ENCODE data around the gene FAM120AOS. TPM values are rescaled to one million over a fixed set of nuclear protein-coding genes. Genes with fewer than 3 reads are reported as not detected.
A peak's percentile ranks its signal among the peaks of the same experiment; 100 is the strongest.

Gene FAM120AOS
- total RNA-seq, 1 donor from 2014 or later: 47.5 TPM

DNA sequence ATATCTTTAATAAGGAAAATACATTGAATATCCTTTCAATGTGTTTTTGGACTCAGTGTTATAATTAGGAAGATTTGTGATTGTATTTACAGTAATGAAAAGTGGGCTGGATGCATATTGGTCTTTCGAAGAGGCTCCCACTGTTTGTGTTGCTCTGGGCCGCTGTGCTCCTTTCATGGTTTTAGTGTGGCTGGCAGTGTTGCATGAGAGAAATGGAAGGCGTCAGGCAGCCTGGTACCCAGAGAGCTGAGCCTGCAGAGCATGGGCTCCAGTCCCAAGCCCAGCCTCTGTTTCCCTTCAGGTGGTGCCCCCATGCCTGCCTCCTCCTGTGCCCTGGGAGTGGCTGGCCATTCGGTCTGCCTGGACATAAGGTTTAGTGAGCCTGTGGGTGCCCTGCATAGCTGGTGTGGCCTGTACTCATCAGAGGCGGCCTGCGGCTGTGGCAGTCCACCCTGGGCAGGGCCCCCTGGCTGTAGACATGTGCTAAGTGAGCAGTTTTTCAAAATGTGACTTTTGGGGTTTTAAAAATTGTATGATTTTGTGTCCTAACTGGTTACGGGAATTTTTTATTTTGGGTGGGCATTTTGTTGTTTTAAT is 27.4 kb upstream of the FAM120AOS start:
- Mint-ChIP-seq H3K27ac (no peak overlapping the region), H3K9me3 (ENCODE audit: low read depth) (no peaks in the 10 kb centered on the region), H3K36me3 (ENCODE audit: insufficient read depth) (peaks cover 4% of the 10 kb centered on the region), H3K27me3 (no peaks in the 10 kb centered on the region), H3K4me1 (ENCODE audit: low read depth) (no peaks in the 10 kb centered on the region), H3K4me3 (ENCODE audit: low read depth) (no peak overlapping the region)
- no peak for DNase-seq (ENCODE audit: low spot score, unreplicated experiment)
- TF ChIP-seq, protein P1, sequence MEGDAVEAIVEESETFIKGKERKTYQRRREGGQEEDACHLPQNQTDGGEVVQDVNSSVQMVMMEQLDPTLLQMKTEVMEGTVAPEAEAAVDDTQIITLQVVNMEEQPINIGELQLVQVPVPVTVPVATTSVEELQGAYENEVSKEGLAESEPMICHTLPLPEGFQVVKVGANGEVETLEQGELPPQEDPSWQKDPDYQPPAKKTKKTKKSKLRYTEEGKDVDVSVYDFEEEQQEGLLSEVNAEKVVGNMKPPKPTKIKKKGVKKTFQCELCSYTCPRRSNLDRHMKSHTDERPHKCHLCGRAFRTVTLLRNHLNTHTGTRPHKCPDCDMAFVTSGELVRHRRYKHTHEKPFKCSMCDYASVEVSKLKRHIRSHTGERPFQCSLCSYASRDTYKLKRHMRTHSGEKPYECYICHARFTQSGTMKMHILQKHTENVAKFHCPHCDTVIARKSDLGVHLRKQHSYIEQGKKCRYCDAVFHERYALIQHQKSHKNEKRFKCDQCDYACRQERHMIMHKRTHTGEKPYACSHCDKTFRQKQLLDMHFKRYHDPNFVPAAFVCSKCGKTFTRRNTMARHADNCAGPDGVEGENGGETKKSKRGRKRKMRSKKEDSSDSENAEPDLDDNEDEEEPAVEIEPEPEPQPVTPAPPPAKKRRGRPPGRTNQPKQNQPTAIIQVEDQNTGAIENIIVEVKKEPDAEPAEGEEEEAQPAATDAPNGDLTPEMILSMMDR (IDR thresholded peaks at IDR 0.05; ENCODE audit: unreplicated experiment): peak; percentile 27

DNA sequence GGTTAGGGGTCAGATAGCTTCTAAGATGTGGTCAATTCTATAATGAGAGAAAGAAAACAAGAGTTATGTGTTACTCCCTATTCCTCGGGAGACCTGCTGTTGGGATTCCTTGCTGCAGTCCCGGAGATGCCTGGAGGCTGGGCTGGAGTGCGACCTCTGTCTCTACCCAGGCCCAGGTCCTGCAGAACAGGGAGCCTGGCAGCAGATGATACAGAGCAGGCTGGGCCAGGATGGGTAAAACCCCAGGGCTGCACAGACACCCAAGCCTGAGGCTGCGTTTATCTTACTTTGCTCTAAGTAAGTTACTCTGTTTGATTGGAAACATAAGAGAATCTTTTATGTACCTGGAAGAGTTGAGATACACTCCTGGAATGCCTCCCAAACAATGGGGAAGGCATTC is 26.9 kb upstream of the FAM120AOS start:
- no peaks in the 10 kb centered on the region for H3K9me3 Mint-ChIP-seq (ENCODE audit: low read depth)
- no peaks in the 10 kb centered on the region for H3K4me1 Mint-ChIP-seq (ENCODE audit: low read depth)
- H3K36me3 Mint-ChIP-seq (ENCODE audit: insufficient read depth): peaks cover 2% of the 10 kb centered on the region
- TF ChIP-seq, protein P1 (IDR thresholded peaks at IDR 0.05; ENCODE audit: unreplicated experiment): no peak
- no peak for DNase-seq (ENCODE audit: low spot score, unreplicated experiment)
- no peaks in the 10 kb centered on the region for H3K27me3 Mint-ChIP-seq
- no peak overlapping the region for H3K27ac Mint-ChIP-seq
- H3K4me3 Mint-ChIP-seq (ENCODE audit: low read depth): no peak overlapping the region

DNA sequence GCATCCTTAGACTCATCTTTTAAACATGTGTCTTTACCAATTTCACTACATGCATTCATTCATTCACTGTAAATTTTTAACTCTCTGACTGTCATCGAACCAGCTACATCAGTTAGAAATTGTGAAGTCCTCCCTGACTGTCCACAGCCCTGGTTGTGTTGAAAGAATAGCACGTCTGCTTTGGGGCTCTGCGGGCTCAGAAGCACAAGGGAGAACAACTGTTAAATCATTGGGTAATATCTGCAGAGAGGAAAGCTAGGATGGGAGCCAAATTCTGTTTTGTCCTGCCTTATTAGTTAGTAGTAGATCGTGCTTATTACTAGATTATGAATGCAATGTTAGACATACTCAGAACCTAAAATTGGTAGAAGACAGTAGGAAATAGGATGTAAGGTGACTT is 26.3 kb upstream of the FAM120AOS start:
- Mint-ChIP-seq H3K27ac (no peak overlapping the region), H3K36me3 (ENCODE audit: insufficient read depth) (peaks cover 5% of the 10 kb centered on the region), H3K9me3 (ENCODE audit: low read depth) (no peaks in the 10 kb centered on the region), H3K4me3 (ENCODE audit: low read depth) (no peak overlapping the region), H3K27me3 (no peaks in the 10 kb centered on the region), H3K4me1 (ENCODE audit: low read depth) (no peaks in the 10 kb centered on the region)
- DNase-seq (ENCODE audit: low spot score, unreplicated experiment): no peak
- TF ChIP-seq, protein P1 (IDR thresholded peaks at IDR 0.05; ENCODE audit: unreplicated experiment): no peak

DNA sequence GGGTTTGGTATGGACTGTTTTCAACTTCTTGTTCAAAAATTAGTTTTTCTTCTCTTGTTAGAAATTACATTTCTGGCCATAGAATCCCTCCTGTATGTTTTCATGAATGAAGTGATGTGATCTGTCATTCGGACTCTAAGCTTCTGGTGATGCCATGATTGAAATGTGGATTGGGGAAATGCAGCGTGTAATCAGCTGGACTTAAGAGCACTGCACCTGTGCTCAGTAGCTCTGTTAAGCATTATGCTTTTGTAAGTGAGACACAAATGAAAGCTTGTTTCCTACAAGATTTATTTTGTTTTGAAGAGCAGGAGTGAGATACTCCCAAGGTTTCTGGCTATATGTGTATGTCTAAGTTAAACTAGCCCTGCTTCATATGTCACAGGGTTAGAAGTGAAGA is 24.0 kb upstream of the FAM120AOS start:
- peaks cover 5% of the 10 kb centered on the region for H3K36me3 Mint-ChIP-seq (ENCODE audit: insufficient read depth)
- no peak for DNase-seq (ENCODE audit: low spot score, unreplicated experiment)
- H3K9me3 Mint-ChIP-seq (ENCODE audit: low read depth): no peaks in the 10 kb centered on the region
- H3K27me3 Mint-ChIP-seq: no peaks in the 10 kb centered on the region
- peaks cover under 1% of the 10 kb centered on the region for H3K4me1 Mint-ChIP-seq (ENCODE audit: low read depth)
- TF ChIP-seq, protein P1 (IDR thresholded peaks at IDR 0.05; ENCODE audit: unreplicated experiment): no peak
- no peak overlapping the region for H3K27ac Mint-ChIP-seq
- H3K4me3 Mint-ChIP-seq (ENCODE audit: low read depth): no peak overlapping the region

DNA sequence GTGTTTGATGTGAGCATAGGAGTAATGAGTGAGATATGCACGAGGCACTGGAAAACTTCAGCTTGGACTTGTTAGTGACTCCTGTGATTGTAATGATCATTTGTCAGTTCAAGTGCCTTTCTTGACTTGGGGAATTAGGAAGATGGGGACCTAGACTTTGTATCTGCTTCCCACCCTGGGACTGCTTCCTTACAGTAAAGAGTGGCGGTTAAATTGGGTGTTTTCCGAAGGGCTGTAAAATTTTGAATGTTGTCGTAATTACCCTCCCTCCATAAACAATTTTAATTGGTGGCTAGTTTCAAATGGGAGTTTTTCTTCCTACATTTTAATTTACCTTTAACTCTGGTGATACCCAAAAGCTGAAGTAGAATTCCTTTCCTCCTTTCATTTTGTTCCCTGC is 23.5 kb upstream of the FAM120AOS start:
- TF ChIP-seq, protein P1 (IDR thresholded peaks at IDR 0.05; ENCODE audit: unreplicated experiment): no peak
- Mint-ChIP-seq H3K4me3 (ENCODE audit: low read depth) (no peak overlapping the region), H3K36me3 (ENCODE audit: insufficient read depth) (peaks cover 8% of the 10 kb centered on the region), H3K27me3 (no peaks in the 10 kb centered on the region), H3K9me3 (ENCODE audit: low read depth) (no peaks in the 10 kb centered on the region), H3K27ac (peak overlapping the region; percentile 76), H3K4me1 (ENCODE audit: low read depth) (peaks cover 3% of the 10 kb centered on the region)
- no peak for DNase-seq (ENCODE audit: low spot score, unreplicated experiment)
